BE2C (cell line): Measurements from ENCODE around the gene MYH9.
A peak's percentile ranks its signal among the peaks of the same experiment; 100 is the strongest.

Experiments used
- DNase-seq: peaks from one replicate; pipeline ENCODE4 v3.0.0-alpha.2; 2020
- H3K27me3 ChIP-seq: fragments of 250-450 bp; sonication (Bioruptor Pico); 2 replicates; pipeline ENCODE4 v1.5.1; 2020; ENCODE audit warnings: mild to moderate bottlenecking
- H3K36me3 ChIP-seq: fragments of 250-450 bp; sonication (Bioruptor Pico); 2 replicates; pipeline ENCODE4 v1.5.1; 2020; ENCODE audit warnings: mild to moderate bottlenecking
- H3K4me1 ChIP-seq: fragments of 250-450 bp; sonication (Bioruptor Pico); 2 replicates; pipeline ENCODE4 v1.5.1; 2020
- H3K4me3 ChIP-seq: 2 replicates; pipeline ENCODE4 v1.5.1; 2011; ENCODE audit warnings: low read depth, low read length
- H3K9me3 ChIP-seq: fragments of 250-450 bp; sonication (Bioruptor Pico); 2 replicates; pipeline ENCODE4 v1.5.1; 2020
- TF ChIP-seq, protein P1 (sequence below): IDR thresholded peaks from 2 replicates; pipeline ENCODE4 v1.5.1; 2012; ENCODE audit warnings: mild to moderate bottlenecking, low read depth, low read length

The MYH9 gene

DNA sequence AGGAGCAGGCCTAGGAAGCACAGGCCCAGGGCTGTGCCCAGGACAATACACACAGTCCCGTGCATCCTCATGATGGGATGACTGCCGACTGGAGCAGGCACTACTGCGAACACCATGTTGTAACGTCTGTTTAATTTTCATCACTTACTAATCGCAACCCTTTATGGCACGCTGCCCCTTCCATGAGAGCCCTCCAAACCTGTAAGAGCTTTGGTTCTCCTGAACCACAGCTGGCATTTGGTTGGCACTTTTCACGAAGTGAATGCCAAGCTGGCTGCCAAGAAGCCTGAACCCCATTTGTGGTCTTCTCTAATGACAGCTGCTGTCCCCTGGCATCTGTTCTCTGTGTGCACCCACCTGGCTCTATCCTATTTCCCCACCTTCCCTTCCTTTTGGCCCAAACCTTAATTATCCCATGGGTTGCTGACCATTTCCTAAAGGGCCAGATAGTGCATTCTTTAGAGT, 98.3 kb downstream of the MYH9 start:
- H3K4me1 ChIP-seq: no peaks in the 10 kb centered on the region
- TF ChIP-seq, protein P1, sequence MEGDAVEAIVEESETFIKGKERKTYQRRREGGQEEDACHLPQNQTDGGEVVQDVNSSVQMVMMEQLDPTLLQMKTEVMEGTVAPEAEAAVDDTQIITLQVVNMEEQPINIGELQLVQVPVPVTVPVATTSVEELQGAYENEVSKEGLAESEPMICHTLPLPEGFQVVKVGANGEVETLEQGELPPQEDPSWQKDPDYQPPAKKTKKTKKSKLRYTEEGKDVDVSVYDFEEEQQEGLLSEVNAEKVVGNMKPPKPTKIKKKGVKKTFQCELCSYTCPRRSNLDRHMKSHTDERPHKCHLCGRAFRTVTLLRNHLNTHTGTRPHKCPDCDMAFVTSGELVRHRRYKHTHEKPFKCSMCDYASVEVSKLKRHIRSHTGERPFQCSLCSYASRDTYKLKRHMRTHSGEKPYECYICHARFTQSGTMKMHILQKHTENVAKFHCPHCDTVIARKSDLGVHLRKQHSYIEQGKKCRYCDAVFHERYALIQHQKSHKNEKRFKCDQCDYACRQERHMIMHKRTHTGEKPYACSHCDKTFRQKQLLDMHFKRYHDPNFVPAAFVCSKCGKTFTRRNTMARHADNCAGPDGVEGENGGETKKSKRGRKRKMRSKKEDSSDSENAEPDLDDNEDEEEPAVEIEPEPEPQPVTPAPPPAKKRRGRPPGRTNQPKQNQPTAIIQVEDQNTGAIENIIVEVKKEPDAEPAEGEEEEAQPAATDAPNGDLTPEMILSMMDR: no peak
- peaks cover 69% of the 10 kb centered on the region for H3K36me3 ChIP-seq
- no peaks in the 10 kb centered on the region for H3K27me3 ChIP-seq
- no peak for DNase-seq
- no peaks in the 10 kb centered on the region for H3K9me3 ChIP-seq
- no peak overlapping the region for H3K4me3 ChIP-seq

DNA sequence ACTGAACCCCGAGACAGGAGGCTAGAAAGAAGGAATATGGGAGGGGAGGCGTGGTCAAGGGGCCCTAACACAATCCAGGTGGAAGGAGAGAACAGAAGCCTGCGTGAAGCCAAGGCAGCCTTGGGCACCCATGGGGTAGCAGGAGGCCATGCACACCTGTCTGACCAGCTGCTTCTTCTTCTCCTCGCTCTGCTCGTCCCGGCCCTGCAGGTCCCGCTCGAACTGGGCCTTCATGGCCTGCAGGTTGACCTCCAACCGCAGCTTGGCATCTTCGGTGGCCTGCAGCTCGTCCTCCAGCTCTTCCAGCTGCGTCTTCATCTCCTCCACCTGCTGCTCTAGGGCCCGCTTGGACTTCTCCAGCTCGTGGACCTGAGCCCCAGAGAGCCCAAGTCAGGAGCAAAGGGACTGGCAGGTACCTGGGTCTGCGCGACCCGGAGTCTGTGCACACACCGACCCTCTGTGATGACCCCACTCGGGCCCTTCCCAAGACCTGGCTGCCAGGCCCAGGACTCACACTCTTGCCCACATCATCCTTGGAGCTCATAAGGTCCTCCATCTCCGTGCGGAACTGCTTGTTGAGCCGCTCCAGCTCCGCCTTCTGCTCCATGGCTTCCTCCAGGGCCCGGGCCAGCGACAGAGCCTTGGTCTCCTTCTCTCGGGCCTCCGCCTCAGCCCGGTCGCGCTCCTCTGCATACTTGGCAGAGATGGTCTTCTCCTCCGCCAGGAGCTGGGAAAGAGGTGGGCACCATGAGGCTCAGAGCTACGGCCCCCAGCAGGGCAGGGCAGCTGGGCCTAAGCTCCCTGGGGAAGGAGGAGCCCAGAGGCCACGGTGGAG, 99.0 kb downstream of the MYH9 start:
- TF ChIP-seq, protein P1: no peak
- no peak for DNase-seq
- H3K36me3 ChIP-seq: peaks cover 66% of the 10 kb centered on the region

DNA sequence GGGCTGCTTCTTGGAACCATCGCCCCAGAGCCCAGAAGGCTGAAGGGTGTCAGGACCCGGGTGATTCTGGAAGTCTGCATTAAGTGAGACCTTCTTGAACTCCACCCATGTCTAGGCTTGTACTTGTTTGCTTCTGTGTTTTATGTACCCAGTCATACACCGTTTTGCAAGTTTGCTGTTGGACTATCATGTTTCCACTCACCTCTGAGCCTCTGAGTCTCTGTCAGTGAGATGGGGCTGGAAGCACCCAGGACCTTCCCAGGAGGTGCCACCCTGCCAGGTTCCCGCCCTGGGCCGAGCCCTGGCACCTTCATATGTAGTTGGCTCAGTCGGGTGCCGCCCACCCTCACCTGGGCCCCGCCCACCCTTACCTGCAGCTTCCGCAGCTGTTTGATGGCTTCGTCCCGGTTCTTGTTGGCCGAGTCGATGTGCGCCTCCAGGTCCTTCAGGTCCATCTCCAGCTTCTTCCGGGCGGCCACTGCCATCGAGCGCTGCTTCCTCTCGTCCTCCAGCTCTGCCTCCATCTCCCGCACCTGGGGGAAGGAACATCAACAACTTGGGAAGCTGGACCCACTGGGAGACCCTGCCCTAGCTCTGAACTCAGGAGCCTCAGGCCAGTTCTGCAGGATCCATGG, 99.8 kb downstream of the MYH9 start:
- Histone ChIP-seq H3K9me3 (no peaks in the 10 kb centered on the region), H3K4me3 (no peak overlapping the region), H3K27me3 (no peaks in the 10 kb centered on the region), H3K4me1 (no peaks in the 10 kb centered on the region), H3K36me3 (peaks cover 58% of the 10 kb centered on the region)
- TF ChIP-seq, protein P1: no peak
- no peak for DNase-seq

More for the DNA sequence above, 99.0 kb downstream of the MYH9 start:
- Histone ChIP-seq H3K4me1 (no peaks in the 10 kb centered on the region), H3K27me3 (no peaks in the 10 kb centered on the region), H3K4me3 (no peak overlapping the region), H3K9me3 (no peaks in the 10 kb centered on the region)

DNA sequence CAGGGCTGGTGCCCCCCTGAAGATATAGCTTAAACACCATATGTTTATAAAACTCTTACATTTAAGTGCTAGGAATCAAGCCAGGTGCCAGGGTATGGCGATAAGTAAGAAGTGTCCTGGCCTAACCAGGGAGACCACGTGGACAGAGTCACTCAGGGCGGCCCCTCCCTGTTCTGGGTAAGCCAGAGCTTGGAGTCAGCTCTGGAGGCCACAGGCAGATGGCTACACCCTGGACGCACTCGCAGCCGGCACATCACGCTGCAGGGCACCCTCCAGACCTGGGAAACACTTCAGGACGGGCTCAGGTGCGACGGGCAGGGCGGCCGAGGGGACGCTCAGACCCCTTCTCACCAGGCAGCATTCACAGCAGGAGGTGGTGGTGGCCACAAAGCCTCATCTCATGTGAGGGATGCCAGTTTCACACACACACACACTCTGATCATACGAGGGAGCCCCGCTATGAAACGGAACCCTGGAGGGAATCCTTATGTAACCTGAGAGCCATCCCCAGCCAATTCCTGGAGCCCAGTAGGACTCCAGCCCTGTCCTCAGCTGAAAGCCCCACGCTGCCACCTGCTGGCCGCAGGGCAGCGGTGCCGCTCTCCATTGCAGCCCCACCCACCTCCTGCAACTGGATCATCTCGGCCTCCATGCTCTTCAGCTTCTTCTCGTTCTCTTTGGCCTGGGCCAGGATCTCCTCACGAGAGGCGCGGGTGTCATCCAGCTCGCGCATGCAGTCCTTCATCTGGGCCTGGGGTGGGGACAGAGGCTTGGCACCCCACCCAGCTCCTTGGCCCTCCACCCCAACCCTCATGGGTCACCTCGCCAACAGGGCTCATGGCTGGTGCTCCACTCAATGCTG, 101.4 kb downstream of the MYH9 start:
- Histone ChIP-seq H3K36me3 (peaks cover 61% of the 10 kb centered on the region), H3K4me1 (no peaks in the 10 kb centered on the region), H3K27me3 (no peaks in the 10 kb centered on the region), H3K4me3 (no peak overlapping the region), H3K9me3 (no peaks in the 10 kb centered on the region)
- TF ChIP-seq, protein P1: peak; percentile 97
- DNase-seq: peak; percentile 86

DNA sequence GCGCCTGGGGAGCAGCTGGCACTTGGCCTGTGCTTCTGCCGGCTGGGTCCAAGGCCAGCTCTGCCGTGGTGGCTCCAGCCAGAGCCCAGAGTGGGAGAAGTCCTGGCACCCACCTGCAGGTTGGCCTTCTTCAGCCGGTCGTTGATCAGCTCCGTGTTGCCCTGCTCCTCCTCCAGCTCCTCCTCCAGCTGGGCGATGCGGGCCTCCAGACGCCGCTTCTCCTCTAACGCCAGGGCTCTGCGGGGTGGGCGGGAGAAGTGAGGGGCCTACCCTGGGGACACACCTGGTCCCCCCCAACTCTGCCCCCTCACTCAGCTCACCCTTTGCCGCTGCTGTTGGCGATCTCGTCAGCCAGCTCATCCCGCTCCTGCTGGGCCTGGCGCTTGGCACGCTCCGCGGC, 102.2 kb downstream of the MYH9 start:
- Histone ChIP-seq H3K4me1 (no peaks in the 10 kb centered on the region), H3K36me3 (peaks cover 61% of the 10 kb centered on the region), H3K4me3 (no peak overlapping the region), H3K27me3 (no peaks in the 10 kb centered on the region), H3K9me3 (no peaks in the 10 kb centered on the region)
- TF ChIP-seq, protein P1: no peak
- no peak for DNase-seq
